ENCODE data around the gene RAET1E.
"Not testable (repeated sequence)": the region's sequence is repeated elsewhere in the genome, so short reads cannot be mapped to it uniquely, and the experiment has no call there.

RAET1E gene

GRCh38 chr6:149862424-149862738, 35.5 kb downstream of the RAET1E start:
- not testable (repeated sequence) for DNase-seq (ENCODE audit: low read depth, low spot score)

GRCh38 chr6:149861603-149862423, 36.1 kb downstream of the RAET1E start:
- DNase-seq (ENCODE audit: low read depth, low spot score), result no peak

- no peak for DNase-seq (ENCODE audit: low read depth, low spot score)
Measured at GRCh38 chr6:149860834-149861602, 36.9 kb downstream of the RAET1E start.

GRCh38 chr6:149860513-149860833, 37.4 kb downstream of the RAET1E start:
- no peak for DNase-seq (ENCODE audit: low read depth, low spot score)

GRCh38 chr6:149859938-149860337, 38.0 kb downstream of the RAET1E start:
- DNase-seq (ENCODE audit: low read depth, low spot score), result no peak

GRCh38 chr6:149859368-149859767, 38.5 kb downstream of the RAET1E start:
- no peak for DNase-seq (ENCODE audit: low read depth, low spot score)

DNA sequence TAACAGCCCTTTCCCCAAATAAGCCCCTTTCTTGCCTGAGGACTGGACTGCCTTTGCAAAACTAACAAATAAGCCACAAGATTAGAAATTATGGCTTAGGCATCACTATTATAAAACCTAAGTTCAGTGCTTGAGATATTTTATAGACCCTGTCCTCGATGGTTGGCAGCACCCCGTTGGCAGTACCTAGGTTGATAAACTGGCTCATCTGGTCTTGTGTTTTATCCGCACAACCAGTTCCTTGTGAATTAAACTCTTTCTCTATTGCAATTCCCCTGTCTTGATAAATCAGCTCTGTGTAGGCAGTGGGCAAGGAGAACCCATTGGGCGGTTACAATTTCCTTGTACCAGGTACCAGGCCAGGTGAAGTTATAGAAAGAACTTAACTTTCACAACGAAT, 40.4 kb downstream of the RAET1E start:
- no peak for DNase-seq (ENCODE audit: low read depth, low spot score)

- no peak for DNase-seq (ENCODE audit: low read depth, low spot score)
Measured at GRCh38 chr6:149856256-149856994, 41.5 kb downstream of the RAET1E start.

- DNase-seq (ENCODE audit: low read depth, low spot score), result no peak
Measured at GRCh38 chr6:149855741-149856140, 42.2 kb downstream of the RAET1E start.

- no peak for DNase-seq (ENCODE audit: low read depth, low spot score)
Measured at GRCh38 chr6:149855040-149855654, 42.8 kb downstream of the RAET1E start.

- no peak for DNase-seq (ENCODE audit: low read depth, low spot score)
Measured at GRCh38 chr6:149854532-149854931, 43.4 kb downstream of the RAET1E start.

DNA sequence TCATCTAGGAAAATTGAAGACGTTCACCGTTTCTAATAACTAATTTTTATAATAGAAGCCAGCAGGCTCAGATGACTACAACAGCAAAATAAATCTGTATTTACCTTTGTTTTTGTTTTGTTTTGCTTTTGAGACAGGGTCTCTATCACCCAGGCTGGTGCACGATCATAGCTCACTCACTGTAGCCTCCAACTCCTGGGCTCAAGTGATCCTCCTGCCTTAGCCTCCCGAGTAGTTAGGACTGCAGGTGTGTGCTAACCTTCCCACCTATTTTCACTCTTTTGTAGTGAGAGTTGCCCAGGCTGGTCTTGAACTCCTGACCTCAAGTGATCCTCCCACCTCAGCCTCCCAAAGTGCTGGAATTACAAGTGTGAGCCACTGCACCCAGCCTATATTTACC, 43.9 kb downstream of the RAET1E start:
- DNase-seq (ENCODE audit: low read depth, low spot score), result not testable (repeated sequence)

- DNase-seq (ENCODE audit: low read depth, low spot score), result no peak
Measured at GRCh38 chr6:149852881-149853280, 45.0 kb downstream of the RAET1E start.

GRCh38 chr6:149852180-149852579, 45.7 kb downstream of the RAET1E start:
- DNase-seq (ENCODE audit: low read depth, low spot score), result no peak

DNA sequence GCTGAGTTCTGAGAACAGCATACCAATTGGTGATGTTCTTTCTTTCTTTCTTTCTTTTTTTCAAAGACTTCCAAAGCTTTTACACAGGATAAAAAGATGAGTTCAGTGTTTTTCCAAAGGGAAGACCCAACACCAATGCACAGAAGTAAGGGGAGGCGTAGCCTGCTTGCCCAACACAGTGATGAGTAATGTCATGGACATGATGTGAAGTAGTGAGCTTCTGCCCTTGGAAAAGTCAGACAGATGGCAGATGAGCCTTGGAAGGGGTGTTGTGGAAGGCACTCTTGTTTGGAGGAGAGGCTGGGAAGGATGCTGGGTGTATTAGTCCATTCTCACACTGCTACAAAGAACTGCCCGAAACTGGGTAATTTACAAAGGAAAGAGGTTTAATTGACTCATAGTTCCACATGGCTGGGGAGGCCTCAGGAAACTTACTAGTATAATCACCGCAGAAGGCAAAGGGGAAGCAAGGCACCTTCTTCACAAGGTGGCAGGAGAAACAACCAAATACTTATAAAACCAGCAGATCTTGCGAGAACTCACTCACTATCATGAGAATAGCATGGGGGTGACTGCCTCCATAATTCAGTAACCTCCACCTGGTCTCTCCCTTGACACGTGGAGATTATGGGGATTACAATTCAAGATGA, 46.3 kb downstream of the RAET1E start:
- DNase-seq (ENCODE audit: low read depth, low spot score), result no peak

DNA sequence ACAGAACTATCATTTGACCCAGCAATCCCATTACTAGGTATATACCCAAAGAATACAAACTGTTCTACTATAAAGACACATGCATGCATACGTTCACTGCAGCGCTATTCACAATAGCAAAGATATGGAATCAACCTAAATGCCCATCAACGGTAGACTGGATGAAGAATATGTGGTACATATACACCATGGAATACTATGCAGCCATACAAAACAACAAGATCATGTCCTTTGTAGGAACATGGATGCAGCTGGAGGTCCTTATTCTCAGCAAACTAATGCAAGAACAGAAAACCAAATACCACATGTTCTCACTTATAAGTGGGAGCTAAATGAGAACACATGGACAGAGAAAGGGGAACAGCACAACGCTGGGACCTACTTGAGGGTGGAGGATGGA, 49.6 kb downstream of the RAET1E start:
- DNase-seq (ENCODE audit: low read depth, low spot score), result not testable (repeated sequence)

All from activated CD4-positive, CD25-positive, alpha-beta regulatory T cell treated with anti-CD3 and anti-CD28 coated beads, Interleukin-2, amount 50 U/mL, for 16 hours (primary cell).